CD4-positive, alpha-beta T cell treated with Interleukin-4 for 4 hours (primary cell): ENCODE measurements around the gene SHPK.

ENCODE experiments used
- DNase-seq: peaks from one replicate; pipeline ENCODE4 v3.0.0-alpha.2; 2020

The SHPK gene

DNA sequence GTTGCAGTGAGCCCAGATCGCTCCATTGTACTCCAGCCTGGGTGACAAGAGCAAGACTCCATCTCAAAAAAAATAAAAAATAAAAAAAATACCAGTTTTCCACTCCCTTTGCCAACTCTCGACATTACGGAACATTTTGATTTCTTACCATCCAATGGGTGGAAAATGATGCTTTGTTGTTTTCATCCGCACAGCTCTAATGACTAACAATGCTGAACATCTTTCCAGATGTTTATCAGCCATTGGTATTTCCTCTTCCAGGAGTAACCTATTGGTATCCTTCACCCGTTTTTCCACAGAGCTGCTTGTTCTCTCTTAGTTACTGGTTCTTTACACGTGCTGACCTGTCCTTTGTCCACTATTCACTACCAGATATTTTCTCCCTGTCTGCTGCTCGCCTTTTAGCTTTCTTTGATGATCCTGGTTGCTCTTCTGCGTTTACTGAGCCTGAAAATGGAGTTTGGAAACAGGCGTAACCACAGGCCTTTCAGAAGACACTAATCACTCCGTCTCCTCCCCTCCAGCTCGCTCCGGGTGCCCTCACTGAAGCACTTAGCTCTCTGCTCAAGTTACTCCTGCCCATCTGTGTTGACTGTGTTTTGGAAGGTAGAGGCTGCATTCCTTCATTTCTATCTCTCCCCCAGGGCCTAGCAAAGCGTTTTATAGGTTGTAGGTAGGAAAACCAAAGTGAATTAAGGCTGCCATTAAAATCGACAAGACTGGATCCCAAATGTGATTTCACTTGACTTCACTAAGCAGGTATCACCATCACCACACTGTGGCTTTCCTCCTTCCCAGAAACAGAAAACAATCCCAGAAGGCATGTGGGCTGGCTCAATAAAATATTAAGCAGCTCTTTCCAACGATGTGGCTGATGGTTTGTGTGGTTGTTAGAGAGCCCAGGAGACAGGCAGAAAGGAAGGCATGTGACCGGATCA is 8.9 kb downstream of the SHPK start:
- no peak for DNase-seq

DNA sequence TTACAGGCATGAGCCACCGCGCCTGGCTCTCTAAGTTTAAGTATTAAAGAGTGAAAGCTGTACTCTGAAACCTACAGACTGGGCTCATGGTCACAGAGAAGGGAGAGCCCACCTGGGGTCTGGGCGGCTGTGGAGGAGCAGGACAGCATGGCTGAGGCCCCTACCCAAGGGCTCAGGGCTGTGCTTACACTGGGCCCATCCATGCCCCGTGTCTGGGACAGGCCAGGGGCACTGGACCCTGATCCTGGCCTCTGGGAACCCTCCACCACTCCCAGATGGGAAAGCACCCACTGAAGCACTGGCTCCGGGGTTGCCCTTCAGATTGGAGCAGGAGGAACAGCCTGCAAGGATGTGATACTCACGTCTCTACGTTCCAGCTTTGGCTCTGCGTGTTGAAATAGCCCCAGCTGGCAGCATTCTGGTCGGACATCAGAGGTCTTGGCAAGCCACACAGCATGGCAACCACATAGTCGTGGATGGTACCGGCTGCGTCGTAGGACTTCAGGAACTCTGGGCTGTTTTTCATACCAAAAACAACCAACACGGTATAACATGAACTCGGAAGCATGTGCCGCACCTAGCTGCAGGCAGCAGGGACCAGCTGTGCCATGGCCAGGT is 13.0 kb downstream of the SHPK start:
- no peak for DNase-seq

DNA sequence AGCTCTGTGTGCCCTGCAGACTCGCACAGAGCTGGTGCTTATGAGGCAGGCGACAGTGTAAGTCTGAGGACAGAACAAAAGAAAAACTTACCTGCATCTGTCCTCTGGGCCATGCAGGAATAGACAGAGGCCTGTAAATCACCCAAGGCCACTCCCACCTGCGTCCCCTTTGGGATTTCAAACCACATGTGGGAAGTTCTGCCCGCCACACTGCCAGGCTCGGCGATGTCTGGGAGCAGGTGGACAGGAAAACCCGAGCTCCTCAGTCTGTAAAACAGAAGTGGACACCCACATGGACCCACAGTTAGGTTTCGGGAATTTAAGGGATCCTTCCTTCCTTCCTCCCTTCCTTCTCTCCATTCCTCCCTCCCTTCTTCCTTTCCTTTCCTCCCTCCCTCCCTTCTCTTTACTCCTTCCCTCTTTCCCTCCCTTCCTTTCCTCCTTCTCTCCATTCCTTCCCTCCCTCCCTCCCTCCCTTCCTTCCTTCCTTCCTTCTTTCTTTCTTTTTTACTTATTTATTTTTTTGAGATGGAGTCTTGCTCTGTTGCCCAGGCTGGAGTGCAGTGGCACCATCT is 14.8 kb downstream of the SHPK start:
- DNase-seq: no peak

- no peak for DNase-seq
Measured at GRCh38 chr17:3615160-3615870, 20.7 kb downstream of the SHPK start.

- no peak for DNase-seq
Measured at GRCh38 chr17:3613124-3613523, 22.9 kb downstream of the SHPK start.

DNA sequence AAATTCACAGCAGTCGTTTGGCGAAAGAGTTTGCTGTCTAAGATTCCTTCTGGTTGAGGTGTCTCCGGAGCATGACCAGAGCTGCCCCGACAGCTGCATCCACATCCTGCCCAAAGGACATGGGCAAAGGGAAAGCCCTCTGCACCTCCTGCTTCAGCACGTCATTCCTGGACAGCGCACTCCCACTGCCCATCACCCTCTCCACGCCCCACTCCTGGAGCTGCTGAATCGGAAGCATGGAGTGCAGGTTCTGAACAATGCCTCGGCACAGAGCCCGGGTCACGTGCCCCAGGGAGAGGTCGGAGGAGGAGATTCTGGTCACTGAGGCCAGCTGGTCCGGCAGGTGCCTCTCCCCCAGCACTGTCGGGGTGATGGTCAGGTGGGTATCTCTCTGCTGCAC is 25.5 kb downstream of the SHPK start:
- DNase-seq: no peak

DNA sequence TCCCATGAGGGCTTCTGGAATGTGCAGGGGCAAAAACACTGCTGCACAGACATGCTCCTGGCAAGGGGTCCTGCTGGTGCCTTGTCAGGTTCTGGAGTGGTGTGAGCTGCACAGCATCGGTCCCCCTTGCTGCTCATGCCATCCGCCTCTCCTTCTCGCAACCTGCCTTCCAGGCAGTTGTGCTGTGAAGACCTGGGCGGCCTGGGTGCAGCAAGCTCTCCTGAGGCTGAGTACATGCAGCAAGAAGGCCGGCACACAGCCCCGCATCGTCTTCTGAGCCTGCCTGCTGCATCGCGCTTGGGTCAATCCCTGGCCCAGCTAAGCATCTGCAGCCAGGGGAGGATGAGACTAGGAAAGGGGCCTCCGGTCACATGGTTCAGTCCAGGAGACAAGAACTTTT is 26.4 kb downstream of the SHPK start:
- DNase-seq: no peak

GRCh38 chr17:3603870-3604259 is 32.2 kb downstream of the SHPK start:
- DNase-seq: no peak

- DNase-seq: no peak
Measured at GRCh38 chr17:3603119-3603869, 32.8 kb downstream of the SHPK start.

DNA sequence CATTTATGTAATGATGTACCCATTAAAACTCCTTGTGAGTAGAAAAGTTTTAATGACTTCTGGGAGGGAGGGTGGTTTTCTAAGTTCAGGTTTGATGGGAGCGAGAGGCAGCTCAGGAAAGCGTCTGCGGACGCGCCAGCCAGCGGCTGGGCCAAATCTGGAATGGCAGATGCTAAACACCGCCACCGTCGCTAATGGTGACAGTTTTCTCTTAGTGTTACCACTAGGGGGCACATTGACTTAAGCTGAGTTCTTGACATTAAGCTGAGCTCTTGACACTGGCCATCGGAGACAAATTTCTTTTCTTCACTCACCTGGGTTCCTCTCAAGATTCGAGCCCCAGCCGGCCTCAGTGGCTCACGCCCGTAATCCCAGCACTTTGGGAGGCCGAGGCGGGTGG is 33.6 kb downstream of the SHPK start:
- peak; percentile 1 for DNase-seq

- no peak for DNase-seq
Measured at GRCh38 chr17:3600529-3601205, 35.4 kb downstream of the SHPK start.

- DNase-seq: no peak
Measured at GRCh38 chr17:3598078-3598477, 38.0 kb downstream of the SHPK start.

DNA sequence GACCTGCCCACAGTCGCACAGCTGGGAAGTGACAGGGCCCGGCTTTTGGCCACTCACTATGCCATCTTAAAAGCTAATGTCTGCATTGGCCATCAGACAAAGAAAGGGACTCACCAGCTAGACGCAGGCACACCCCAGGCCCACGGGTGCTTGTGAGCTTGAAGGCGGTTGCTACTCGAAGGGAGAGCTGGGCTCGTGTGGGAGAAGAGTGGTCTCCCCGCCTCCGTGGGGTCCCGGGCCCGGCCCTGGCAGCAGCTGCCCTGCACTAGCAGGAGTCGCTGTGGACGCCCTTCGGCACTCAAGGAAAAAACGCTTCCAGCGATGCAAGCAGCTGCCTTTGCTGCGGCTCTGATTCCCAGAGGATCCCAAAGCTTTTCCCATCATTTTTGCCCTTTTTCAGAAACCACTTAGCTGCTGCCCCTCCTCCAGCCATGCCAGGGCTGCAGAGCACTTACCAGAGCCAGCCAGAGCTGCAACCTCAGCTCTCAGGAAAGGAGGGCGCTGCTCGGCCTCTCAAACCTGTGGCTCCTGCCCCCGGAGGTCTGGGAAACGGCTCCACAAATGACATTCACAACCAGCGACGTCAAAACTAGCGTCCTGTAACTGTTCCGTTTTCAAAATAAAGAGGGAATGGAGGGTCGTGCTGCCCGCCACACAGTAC is 39.1 kb downstream of the SHPK start:
- no peak for DNase-seq

- no peak for DNase-seq
Measured at GRCh38 chr17:3594976-3595375, 41.1 kb downstream of the SHPK start.

GRCh38 chr17:3594051-3594800 is 41.8 kb downstream of the SHPK start:
- DNase-seq: no peak

GRCh38 chr17:3593384-3593783 is 42.7 kb downstream of the SHPK start:
- no peak for DNase-seq

DNA sequence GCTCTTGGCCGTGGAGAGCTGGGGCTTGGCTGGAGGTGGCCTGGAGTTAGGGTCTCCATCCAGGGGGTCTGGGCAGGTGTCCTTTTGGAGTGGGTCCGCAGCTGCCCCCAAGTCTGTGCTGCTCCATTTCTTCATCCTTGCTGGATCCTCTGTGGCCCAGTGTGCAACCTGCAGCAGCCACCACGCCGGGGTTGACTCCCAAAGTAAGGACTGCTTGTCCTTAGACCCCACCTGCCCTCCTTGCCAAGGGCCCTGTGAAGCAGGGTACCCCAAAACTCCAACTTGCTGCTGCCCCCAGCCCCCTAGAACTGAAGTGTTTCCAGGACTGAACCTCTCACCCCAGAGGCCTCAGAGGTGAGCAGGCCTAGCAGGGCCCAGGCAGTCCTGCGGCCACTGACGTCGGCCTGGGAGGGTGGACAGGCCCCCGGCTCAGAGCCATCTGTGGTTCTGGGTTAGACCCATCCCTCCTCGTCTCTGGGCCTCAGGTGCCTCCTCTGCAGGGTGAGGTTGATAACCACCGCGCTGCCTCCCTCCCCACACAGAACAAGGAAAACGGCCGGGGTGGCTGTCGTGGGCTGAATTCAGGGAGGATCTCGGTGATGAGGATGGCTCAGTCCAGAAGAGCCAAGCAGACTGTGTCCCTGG is 43.7 kb downstream of the SHPK start:
- no peak for DNase-seq

- DNase-seq: no peak
Measured at GRCh38 chr17:3590768-3591167, 45.3 kb downstream of the SHPK start.

DNA sequence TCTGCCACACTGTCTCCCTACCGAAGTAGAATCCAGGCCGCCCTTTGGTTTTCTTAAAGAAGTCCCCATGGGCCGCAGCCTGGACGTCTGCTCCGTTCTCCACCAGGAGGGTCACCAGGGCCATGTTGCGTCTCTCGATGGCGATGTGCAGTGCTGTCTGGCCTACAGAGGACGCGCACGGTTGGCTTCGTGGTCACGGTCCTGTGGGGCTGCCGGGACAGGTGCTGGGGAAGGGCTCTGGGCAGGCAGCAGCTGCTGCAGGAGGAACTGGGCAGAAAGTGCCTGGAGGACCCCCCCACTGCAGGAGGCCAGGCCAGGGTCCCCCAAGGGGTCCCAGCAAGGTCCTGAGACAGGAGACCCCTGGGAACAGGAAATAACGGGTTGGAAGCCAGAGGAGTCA is 45.8 kb downstream of the SHPK start:
- DNase-seq: no peak

- no peak for DNase-seq
Measured at GRCh38 chr17:3589784-3590183, 46.3 kb downstream of the SHPK start.
